Measurements from ENCODE around the gene MEP1A.
"Not testable (repeated sequence)": the region's sequence is repeated elsewhere in the genome, so short reads cannot be mapped to it uniquely, and the experiment has no call there.

Gene MEP1A

GRCh38 chr6:46838033-46838432 lies 44.8 kb downstream of the MEP1A start:
- no peak for DNase-seq

GRCh38 chr6:46842252-46842846 lies 49.2 kb downstream of the MEP1A start:
- not testable (repeated sequence) for DNase-seq

GRCh38 chr6:46845126-46845525 lies 51.9 kb downstream of the MEP1A start:
- DNase-seq = no peak

GRCh38 chr6:46848684-46849360 lies 55.6 kb downstream of the MEP1A start:
- peak; percentile 65 for DNase-seq

GRCh38 chr6:46849361-46849690 lies 56.1 kb downstream of the MEP1A start:
- DNase-seq = no peak

GRCh38 chr6:46850792-46851191 lies 57.6 kb downstream of the MEP1A start:
- peak; percentile 2 for DNase-seq

GRCh38 chr6:46851576-46851975 lies 58.4 kb downstream of the MEP1A start:
- not testable (repeated sequence) for DNase-seq

GRCh38 chr6:46855966-46856365 lies 62.8 kb downstream of the MEP1A start:
- DNase-seq = peak; percentile 4

- DNase-seq = no peak
Observed at GRCh38 chr6:46862381-46862780, 69.2 kb downstream of the MEP1A start.

- DNase-seq = no peak
Observed at GRCh38 chr6:46863791-46864190, 70.6 kb downstream of the MEP1A start.

GRCh38 chr6:46865221-46865620 lies 72.0 kb downstream of the MEP1A start:
- DNase-seq = no peak

- DNase-seq = no peak
Observed at GRCh38 chr6:46867411-46867810, 74.2 kb downstream of the MEP1A start.

GRCh38 chr6:46876126-46876525 lies 82.9 kb downstream of the MEP1A start:
- DNase-seq = peak; percentile 22

GRCh38 chr6:46879003-46879402 lies 85.8 kb downstream of the MEP1A start:
- DNase-seq = no peak

- DNase-seq = no peak
Observed at GRCh38 chr6:46882645-46883044, 89.5 kb downstream of the MEP1A start.

GRCh38 chr6:46888031-46888430 lies 94.8 kb downstream of the MEP1A start:
- DNase-seq = no peak

GRCh38 chr6:46888578-46888977 lies 95.4 kb downstream of the MEP1A start:
- peak; percentile 13 for DNase-seq

Data from fibroblast of upper back skin (primary cell).